ENCODE results near the gene FAM117A. TPM values are rescaled to one million over a fixed set of nuclear protein-coding genes. Genes with fewer than 3 reads are reported as not detected.
"Not testable (repeated sequence)": the region's sequence is repeated elsewhere in the genome, so short reads cannot be mapped to it uniquely, and the experiment has no call there.

The FAM117A gene
- total RNA-seq, 4 donors from 2014 or later = 5.6 to 7.5 (median 6.5) TPM

GRCh38 chr17:49759203-49759602, 4.7 kb downstream of the FAM117A start:
- H3K36me3 ChIP-seq = peaks cover 0 to 4% (median 4%) of the 10 kb centered on the region in 3 donors
- no peak overlapping the region for H3K4me3 ChIP-seq
- WGBS, 2 donors = 77 to 80% methylated on average over 3 of the region's 3 CpGs
- TF ChIP-seq CTCF (IDR thresholded peaks at IDR 0.05) = no peak
- TF ChIP-seq POLR2A (IDR thresholded peaks at IDR 0.05) = no peak
- peaks cover 14 to 45% (median 17%) of the 10 kb centered on the region in 3 donors for H3K4me1 ChIP-seq
- H3K27ac ChIP-seq = no peak overlapping the region
- intact Hi-C loops (cut with DNase I) = no loop called here
- no peaks in the 10 kb centered on the region for H3K27me3 ChIP-seq
- no peaks in the 10 kb centered on the region for H3K9me3 ChIP-seq
- no peak for DNase-seq

DNA sequence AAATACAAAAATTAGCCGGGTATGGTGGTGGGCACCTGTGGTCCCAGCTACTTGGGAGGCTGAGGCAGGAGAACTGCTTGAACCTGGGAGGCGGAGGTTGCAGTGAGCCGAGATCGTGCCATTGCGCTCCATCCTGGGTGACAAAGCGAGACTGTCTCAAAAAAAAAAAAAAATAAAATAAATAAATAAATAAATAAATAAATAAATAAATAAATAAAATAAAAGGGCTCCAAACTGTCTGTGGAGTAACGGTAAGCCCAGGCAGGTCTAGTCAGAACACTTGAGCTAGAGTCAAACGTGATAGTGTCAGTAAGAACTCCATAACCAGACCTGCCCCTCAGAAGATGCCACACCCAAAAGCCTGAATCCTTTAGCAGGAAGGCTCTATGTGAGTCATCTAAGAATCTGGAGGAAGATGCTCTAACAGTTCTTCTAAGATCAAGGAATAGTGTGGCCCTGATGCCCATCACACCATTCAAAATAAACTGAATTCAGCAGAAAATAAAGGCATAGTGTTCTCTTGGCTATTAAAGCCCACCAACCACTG, 5.4 kb downstream of the FAM117A start:
- H3K27ac ChIP-seq; DNase-seq; H3K27me3 ChIP-seq; H3K9me3 ChIP-seq; H3K36me3 ChIP-seq; intact Hi-C loops (cut with DNase I); H3K4me3 ChIP-seq: not testable (repeated sequence)
- 70 to 84% methylated on average over 7 to 8 of the region's 8 CpGs for WGBS, 2 donors
- H3K4me1 ChIP-seq = peaks cover 14 to 43% (median 17%) of the 10 kb centered on the region in 3 donors

DNA sequence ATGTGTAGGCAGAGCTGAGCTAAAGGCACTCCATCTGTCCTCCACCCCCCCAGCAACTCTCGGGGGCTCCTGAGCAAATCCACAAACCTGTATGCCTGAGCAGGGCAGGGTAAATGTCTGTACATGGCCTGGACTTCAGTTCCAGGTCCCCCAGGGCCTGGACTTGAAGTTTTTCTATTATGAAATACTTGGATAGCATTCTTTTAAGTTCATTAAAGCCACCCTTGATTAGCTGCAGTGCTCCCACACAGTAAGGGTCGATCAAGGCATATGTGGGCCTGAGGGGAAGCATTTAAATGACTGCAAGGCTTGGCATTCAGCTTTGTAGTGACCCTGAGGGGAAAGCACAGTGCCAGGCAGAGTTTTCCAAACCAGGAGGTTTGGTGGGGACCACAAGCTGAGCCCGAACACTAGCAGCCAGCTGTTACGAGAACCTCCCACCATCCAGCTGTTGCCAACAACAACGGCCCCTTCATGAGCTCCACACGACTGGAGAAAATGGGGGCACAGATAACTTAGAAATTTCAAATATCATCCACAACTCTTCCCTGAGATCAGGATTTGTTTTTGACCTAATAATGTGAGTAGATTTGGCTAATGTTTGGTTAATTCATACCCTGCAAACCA, 6.7 kb downstream of the FAM117A start:
- Histone ChIP-seq H3K4me3 (no peak overlapping the region), H3K27ac (peak overlapping the region in 1 of 4 donors; percentile 50), H3K36me3 (peaks cover 0 to 4% (median 4%) of the 10 kb centered on the region in 3 donors), H3K27me3 (no peaks in the 10 kb centered on the region), H3K9me3 (no peaks in the 10 kb centered on the region), H3K4me1 (peaks cover 7 to 30% (median 12%) of the 10 kb centered on the region in 3 donors)
- intact Hi-C loops (cut with DNase I) = no loop called here
- TF ChIP-seq POLR2A (IDR thresholded peaks at IDR 0.05) (no peak), CTCF (IDR thresholded peaks at IDR 0.05) (no peak)
- DNase-seq = no peak
- 75 to 76% methylated on average over 6 of the region's 6 CpGs for WGBS, 2 donors

DNA sequence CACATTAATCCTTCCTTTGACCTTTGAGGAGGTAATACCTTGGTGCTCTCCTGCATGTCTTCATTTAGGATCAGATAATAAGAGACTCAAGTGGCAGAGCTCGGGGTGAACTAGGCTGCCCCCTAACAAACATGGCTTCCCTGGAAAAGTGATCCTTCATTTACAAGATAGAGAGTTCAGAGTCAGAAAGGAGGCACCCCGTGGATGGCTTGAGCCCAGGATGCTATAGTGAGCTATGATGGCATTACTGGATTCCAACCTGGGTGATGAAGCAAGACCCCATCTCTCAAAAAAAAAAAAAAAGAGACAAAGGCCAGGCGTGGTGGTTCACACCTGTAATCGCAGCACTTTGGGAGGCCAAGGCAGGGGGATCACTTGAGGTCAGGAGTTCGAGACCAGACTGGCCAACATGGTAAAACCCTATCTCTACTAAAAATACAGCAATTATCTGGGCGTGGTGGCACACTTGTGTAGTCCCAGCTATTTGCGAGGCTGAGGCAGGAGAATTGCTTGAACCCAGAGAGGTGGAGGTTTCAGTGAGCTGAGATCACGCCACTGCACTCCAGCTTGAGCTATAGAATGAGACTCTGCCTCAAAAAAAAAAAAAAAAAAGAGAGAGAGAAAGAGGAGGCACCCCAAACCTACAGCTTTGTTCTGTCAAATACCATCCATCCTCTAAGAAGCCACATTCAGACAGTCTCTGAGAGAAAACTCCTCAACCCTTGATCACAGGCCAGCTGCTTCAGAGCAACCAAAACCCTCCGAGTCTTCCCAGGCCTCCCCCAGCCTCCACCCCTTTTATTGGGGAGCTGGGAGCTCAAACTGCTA, 7.4 kb downstream of the FAM117A start:
- Histone ChIP-seq H3K27ac (peak overlapping the region in 1 of 4 donors; percentile 50), H3K4me3 (no peak overlapping the region), H3K4me1 (peaks cover 4 to 23% (median 7%) of the 10 kb centered on the region in 3 donors), H3K36me3 (peaks cover 0 to 4% (median 4%) of the 10 kb centered on the region in 3 donors), H3K27me3 (no peaks in the 10 kb centered on the region), H3K9me3 (no peaks in the 10 kb centered on the region)
- 89 to 91% methylated on average over 9 of the region's 9 CpGs for WGBS, 2 donors
- no peak for TF ChIP-seq CTCF (IDR thresholded peaks at IDR 0.05)
- TF ChIP-seq POLR2A (IDR thresholded peaks at IDR 0.05) = no peak
- intact Hi-C loops (cut with DNase I) = no loop called here
- DNase-seq = no peak

DNA sequence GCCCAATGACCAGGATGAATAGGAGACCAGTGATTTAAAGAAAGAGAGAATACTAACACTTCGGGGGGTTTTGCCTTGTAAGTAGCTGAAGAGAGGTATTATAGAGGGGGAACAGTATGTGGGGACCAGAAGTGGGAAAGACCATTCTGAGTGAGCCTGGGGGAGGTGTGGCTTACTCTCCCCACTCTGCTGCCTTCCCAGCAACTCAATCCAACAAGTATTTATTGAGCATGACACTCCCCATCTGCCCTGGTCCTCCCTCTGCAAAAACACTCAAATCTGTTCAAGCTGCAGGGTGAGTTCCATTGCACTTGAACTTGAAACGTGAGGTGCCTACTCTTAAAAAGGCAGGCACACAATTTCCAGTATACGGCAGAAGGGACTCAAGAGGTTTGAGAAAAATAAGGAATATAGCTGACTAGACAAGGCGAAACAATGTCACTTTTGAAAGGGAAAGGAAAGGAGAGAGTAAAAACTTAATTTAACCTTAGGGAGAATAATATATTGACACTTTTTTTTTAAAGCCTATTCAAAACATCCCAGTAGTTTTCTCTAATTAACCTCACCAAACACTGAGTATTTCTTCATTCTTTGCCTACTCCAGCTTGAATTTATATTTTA, 8.2 kb downstream of the FAM117A start:
- DNase-seq = no peak
- H3K36me3 ChIP-seq = peaks cover 0 to 4% (median 4%) of the 10 kb centered on the region in 3 donors
- 79 to 85% methylated on average over 4 of the region's 4 CpGs for WGBS, 2 donors
- intact Hi-C loops (cut with DNase I) = no loop called here
- TF ChIP-seq POLR2A (IDR thresholded peaks at IDR 0.05) = no peak
- TF ChIP-seq CTCF (IDR thresholded peaks at IDR 0.05) = no peak
- no peaks in the 10 kb centered on the region for H3K9me3 ChIP-seq
- no peak overlapping the region for H3K4me3 ChIP-seq
- peaks cover 0 to 15% (median under 1%) of the 10 kb centered on the region in 3 donors for H3K4me1 ChIP-seq
- H3K27me3 ChIP-seq = no peaks in the 10 kb centered on the region
- H3K27ac ChIP-seq = no peak overlapping the region
